Measurements from ENCODE around the gene BNC2. TPM values are rescaled to one million over a fixed set of nuclear protein-coding genes. Genes with fewer than 3 reads are reported as not detected.

BNC2 gene
- total RNA-seq, 2 donors from 2014 or later = 2.1 to 20.0 TPM

DNA sequence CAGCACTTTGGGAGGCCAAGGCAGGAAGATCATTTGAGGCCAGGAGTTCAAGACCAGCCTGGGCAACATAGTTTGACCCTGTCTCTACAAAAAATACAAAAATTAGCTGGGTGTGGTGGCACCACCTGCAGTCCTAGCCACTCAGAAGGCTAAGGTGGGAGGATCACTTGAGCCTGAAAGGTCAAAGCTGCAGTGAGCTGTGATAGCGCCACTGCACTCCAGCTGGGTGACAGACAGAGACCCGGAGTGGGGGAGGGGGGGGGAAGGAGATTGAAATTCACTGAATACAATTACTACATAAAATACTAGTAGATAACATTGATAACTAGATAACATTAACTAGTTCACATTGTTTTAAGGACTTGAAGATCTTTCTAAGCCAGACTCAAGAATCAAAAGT, 345.6 kb downstream of the BNC2 start:
- no peak overlapping the region for H3K9ac ChIP-seq (ENCODE audit: low read depth in 2 of 2, low read length in 2 of 2)
- no peaks in the 10 kb centered on the region for H3K4me1 ChIP-seq
- H3K9me3 ChIP-seq = no peaks in the 10 kb centered on the region
- no peak overlapping the region for H3K4me3 ChIP-seq
- H3K36me3 ChIP-seq = no peaks in the 10 kb centered on the region
- H3K27ac ChIP-seq = no peak overlapping the region
- intact Hi-C loops (cut with DNase I) = no loop called here
- DNase-seq = no peak
- TF ChIP-seq, protein P1, sequence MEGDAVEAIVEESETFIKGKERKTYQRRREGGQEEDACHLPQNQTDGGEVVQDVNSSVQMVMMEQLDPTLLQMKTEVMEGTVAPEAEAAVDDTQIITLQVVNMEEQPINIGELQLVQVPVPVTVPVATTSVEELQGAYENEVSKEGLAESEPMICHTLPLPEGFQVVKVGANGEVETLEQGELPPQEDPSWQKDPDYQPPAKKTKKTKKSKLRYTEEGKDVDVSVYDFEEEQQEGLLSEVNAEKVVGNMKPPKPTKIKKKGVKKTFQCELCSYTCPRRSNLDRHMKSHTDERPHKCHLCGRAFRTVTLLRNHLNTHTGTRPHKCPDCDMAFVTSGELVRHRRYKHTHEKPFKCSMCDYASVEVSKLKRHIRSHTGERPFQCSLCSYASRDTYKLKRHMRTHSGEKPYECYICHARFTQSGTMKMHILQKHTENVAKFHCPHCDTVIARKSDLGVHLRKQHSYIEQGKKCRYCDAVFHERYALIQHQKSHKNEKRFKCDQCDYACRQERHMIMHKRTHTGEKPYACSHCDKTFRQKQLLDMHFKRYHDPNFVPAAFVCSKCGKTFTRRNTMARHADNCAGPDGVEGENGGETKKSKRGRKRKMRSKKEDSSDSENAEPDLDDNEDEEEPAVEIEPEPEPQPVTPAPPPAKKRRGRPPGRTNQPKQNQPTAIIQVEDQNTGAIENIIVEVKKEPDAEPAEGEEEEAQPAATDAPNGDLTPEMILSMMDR (IDR thresholded peaks at IDR 0.05) = no peak
- H3K27me3 ChIP-seq = no peaks in the 10 kb centered on the region

DNA sequence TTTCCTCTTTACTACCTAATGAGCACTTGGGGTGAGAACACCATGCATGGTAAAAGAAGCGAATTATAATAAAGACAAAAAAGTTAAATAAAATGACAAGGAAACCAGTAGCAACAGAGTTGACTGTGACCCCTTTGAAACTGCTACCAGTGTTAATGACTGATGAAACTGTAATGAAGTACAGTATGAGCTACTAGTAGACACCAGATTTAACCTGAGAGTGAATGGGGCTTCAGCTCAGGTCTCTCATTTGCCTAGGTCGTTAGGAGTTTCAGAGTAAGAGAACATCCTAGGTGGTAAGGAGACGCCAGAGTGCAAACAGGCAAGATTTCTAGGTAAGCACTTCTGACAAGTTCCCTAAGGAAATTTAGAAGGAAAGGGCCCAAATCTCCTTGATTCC, 346.4 kb downstream of the BNC2 start:
- Histone ChIP-seq H3K4me3 (no peak overlapping the region), H3K27me3 (no peaks in the 10 kb centered on the region), H3K9me3 (no peaks in the 10 kb centered on the region), H3K36me3 (no peaks in the 10 kb centered on the region), H3K4me1 (no peaks in the 10 kb centered on the region), H3K27ac (no peak overlapping the region), H3K9ac (ENCODE audit: low read depth in 2 of 2, low read length in 2 of 2) (no peak overlapping the region)
- no peak for DNase-seq
- intact Hi-C loops (cut with DNase I) = no loop called here
- TF ChIP-seq, protein P1 (IDR thresholded peaks at IDR 0.05) = no peak

DNA sequence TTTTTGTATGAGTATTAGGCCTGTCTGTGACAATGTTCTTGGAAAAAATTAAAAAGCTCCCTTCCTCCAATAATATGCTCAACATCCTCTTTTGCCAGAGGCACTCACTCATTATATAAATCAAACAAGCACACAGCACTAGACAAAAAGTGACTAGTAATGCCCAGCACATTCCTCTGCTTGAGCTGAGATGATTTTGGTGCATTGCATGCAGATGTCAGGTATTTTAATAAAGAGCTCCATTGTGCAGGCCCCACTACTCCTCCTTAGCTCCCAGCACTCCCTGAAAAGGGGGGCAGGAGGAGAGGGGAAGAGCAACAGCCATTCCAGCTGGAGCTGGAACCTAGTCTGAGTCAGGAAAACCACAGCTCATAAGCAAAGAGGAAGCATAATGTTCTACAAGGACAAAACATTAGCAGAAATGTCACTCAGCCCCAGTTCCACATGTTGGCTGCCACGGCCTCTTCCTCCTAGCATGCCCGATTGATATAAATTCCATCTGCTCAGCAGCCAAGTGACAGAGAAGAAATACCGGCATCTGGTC, 348.5 kb downstream of the BNC2 start:
- Histone ChIP-seq H3K36me3 (no peaks in the 10 kb centered on the region), H3K27me3 (no peaks in the 10 kb centered on the region), H3K4me1 (no peaks in the 10 kb centered on the region), H3K9ac (ENCODE audit: low read depth in 2 of 2, low read length in 2 of 2) (no peak overlapping the region), H3K4me3 (no peak overlapping the region), H3K9me3 (no peaks in the 10 kb centered on the region), H3K27ac (no peak overlapping the region)
- TF ChIP-seq, protein P1 (IDR thresholded peaks at IDR 0.05) = no peak
- no peak for DNase-seq
- intact Hi-C loops (cut with DNase I) = no loop called here

DNA sequence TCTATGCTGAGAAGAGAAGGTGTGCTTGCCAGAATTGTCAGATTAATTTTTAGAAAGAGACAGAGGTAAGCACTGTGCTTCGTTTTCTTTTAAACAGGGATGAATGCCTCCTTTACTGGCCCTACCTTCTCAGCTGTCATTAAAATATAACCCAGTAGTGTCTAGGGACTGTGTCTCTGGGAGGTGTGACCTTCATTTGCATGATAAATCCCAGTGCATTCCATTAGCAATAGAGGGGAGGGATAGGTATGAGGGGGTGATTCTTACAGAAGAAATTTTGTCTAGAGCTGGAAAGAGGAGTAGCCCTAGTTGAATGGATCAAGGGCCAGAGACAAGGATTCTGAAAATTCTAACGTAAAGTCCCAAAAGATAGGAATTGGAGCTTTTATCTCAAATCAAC, 351.5 kb downstream of the BNC2 start:
- Histone ChIP-seq H3K36me3 (no peaks in the 10 kb centered on the region), H3K27me3 (no peaks in the 10 kb centered on the region), H3K9ac (ENCODE audit: low read depth in 2 of 2, low read length in 2 of 2) (no peak overlapping the region), H3K27ac (no peak overlapping the region), H3K9me3 (no peaks in the 10 kb centered on the region), H3K4me3 (no peak overlapping the region), H3K4me1 (no peaks in the 10 kb centered on the region)
- intact Hi-C loops (cut with DNase I) = no loop called here
- TF ChIP-seq, protein P1 (IDR thresholded peaks at IDR 0.05) = no peak
- no peak for DNase-seq

DNA sequence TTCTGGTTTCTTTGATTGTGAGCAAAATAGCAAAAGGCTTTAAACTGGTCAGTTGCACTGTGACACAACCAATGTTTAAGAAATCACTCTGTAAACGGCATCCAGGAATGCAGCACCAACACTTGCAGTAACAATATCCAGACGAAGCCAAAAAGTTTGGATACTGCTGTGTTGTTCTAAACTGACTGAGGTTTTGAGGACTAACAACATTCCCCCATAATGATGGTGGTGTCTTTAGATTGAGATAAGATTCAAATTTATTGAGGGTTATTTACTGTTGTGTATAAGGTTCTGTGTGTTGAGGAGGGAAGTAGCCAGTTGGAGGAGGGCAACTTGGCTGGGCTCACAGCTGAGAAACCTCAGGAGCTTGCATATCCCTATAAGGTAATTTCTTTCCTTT, 353.6 kb downstream of the BNC2 start:
- TF ChIP-seq, protein P1 (IDR thresholded peaks at IDR 0.05) = no peak
- DNase-seq = no peak
- no peak overlapping the region for H3K9ac ChIP-seq (ENCODE audit: low read depth in 2 of 2, low read length in 2 of 2)
- no peaks in the 10 kb centered on the region for H3K9me3 ChIP-seq
- no peaks in the 10 kb centered on the region for H3K36me3 ChIP-seq
- no peak overlapping the region for H3K27ac ChIP-seq
- H3K27me3 ChIP-seq = no peaks in the 10 kb centered on the region
- H3K4me3 ChIP-seq = no peak overlapping the region
- H3K4me1 ChIP-seq = no peaks in the 10 kb centered on the region
- intact Hi-C loops (cut with DNase I) = no loop called here

All from colonic mucosa (tissue), 4 donors.